GM19324 (cell line): ENCODE measurements around the gene BOLA2.
A peak's percentile ranks its signal among the peaks of the same experiment; 100 is the strongest.
"Not testable (repeated sequence)": the region's sequence is repeated elsewhere in the genome, so short reads cannot be mapped to it uniquely, and the experiment has no call there.

ENCODE experiments used
- ATAC-seq: cut with Tn5 transposase; IDR thresholded peaks from one replicate; pipeline ENCODE4 v1.9.1; 2021; ENCODE audit warnings: mild to moderate bottlenecking, moderate library complexity; ENCODE audit not compliant: unreplicated experiment, low FRiP score

BOLA2 gene

GRCh38 chr16:29454269-29454668 is at the start of gene BOLA2, which contains the start of gene SLX1B:
Gene BOLA2, minus strand, starts transcription at chr16:29454351. Its CDS starts 98 bp downstream, at chr16:29454253.
Gene SLX1B, plus strand, starts transcription at chr16:29454533.
- ATAC-seq, result peak; percentile 90

- ATAC-seq, result not testable (repeated sequence)
Observed at GRCh38 chr16:29482276-29482675, 28.1 kb upstream of the BOLA2 start.

- not testable (repeated sequence) for ATAC-seq
Observed at GRCh38 chr16:29472065-29472464, 17.9 kb upstream of the BOLA2 start.

- not testable (repeated sequence) for ATAC-seq
Observed at GRCh38 chr16:29469660-29470059, 15.5 kb upstream of the BOLA2 start.

- not testable (repeated sequence) for ATAC-seq
Observed at GRCh38 chr16:29467654-29468366, 13.7 kb upstream of the BOLA2 start.

GRCh38 chr16:29466904-29467303 is 12.8 kb upstream of the BOLA2 start:
- ATAC-seq, result not testable (repeated sequence)

GRCh38 chr16:29465985-29466824 is 12.1 kb upstream of the BOLA2 start:
- ATAC-seq, result not testable (repeated sequence)

GRCh38 chr16:29460647-29461030 is 6.5 kb upstream of the BOLA2 start:
- ATAC-seq, result not testable (repeated sequence)

GRCh38 chr16:29459706-29460646 is 5.8 kb upstream of the BOLA2 start, which contains the start of gene SULT1A4:
Gene SULT1A4, plus strand, starts transcription at chr16:29459913. Its CDS starts 1,473 bp downstream, at chr16:29461386.
- ATAC-seq, result not testable (repeated sequence)

GRCh38 chr16:29457660-29458059 is 3.5 kb upstream of the BOLA2 start:
- not testable (repeated sequence) for ATAC-seq

- peak; percentile 58 for ATAC-seq
Observed at GRCh38 chr16:29454828-29455227, 677 bp upstream of the BOLA2 start.

- ATAC-seq, result peak; percentile 18
Observed at GRCh38 chr16:29453754-29454153, 397 bp downstream of the BOLA2 start.

- not testable (repeated sequence) for ATAC-seq
Observed at GRCh38 chr16:29425390-29425789, 28.8 kb downstream of the BOLA2 start.

GRCh38 chr16:29423587-29423986 is 30.6 kb downstream of the BOLA2 start:
- ATAC-seq, result not testable (repeated sequence)

GRCh38 chr16:29405249-29405648 is 48.9 kb downstream of the BOLA2 start:
- not testable (repeated sequence) for ATAC-seq
